ENCODE results near the gene SEMA3E. TPM values are rescaled to one million over a fixed set of nuclear protein-coding genes. Genes with fewer than 3 reads are reported as not detected.
"Not testable (repeated sequence)": the region's sequence is repeated elsewhere in the genome, so short reads cannot be mapped to it uniquely, and the experiment has no call there.

Gene SEMA3E
- total RNA-seq, 1 donor from 2014 or later = not detected

DNA sequence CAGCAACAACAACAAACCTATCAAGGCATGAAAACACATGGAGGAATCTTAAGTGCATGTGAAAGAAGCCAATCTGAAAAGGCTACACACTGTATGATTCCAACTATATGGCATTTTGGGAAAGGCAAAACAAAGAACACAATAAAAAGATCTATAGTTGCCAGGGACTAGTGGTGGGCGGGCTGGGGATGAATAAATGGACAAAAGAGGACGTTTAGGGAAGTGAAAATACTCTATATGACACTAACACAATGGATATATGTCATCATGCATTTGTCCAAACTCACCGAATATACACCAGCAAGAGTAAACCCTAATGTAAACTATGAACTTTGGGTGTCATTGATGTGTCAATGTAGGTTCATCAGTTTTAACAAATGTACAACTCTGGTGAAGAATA, 89.1 kb downstream of the SEMA3E start:
- no peak for DNase-seq (ENCODE audit: low read depth, low spot score)

DNA sequence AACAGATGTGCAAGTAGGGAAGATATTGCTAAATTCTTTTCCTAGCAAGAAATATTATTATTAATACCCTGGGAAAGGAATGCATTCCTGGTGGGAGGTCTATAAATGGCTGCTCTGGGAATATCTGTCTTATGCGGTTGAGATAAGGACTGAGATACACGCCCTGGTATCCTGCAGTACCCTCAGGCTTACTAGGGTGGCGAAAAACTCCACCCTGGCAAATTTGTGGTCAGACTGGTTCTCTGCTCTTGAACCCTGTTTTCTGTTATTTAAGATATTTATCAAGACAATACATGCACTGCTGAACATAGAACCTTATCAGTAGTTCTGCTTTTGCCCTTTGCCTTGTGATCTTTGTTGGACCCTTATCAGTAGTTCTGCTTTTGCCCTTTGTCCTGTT, 96.4 kb downstream of the SEMA3E start:
- not testable (repeated sequence) for DNase-seq (ENCODE audit: low read depth, low spot score)

DNA sequence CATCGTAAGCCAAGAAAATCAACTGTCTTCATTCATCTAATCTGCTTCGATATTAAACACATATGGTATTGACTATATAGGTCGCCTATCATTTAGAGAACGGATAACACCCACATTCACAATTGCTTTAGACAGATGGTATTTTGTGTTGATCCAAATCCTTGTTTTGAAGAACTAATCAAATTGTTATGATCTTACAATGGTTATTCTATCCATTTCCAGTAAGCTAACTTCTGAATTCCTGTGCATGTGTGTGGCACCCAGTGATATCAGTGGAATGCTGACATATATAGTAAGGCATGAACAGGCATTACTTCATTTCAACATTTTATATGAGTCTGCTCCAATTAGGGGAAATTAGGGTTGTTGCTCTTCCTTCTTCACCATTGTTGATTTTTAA, 98.8 kb downstream of the SEMA3E start:
- DNase-seq (ENCODE audit: low read depth, low spot score) = no peak

DNA sequence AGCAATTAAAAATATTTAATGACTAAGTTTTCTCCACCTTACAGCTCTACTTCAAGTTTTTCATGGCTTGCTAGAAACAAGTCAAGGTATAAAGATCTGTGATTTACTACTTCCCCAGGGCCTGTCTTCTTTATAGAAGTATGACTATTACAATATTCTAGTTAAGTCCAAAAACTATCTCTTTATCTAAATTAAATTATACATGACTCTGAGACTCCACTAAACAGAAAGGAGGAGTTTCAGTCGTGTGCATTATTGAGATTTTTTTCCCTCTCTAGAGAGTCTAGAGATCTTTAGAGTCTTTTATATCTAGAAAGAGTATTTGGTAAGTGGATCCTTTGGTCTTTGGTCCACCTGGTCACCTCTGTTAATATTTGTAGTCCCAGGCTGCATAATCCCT, 100.7 kb downstream of the SEMA3E start:
- DNase-seq (ENCODE audit: low read depth, low spot score) = no peak

DNA sequence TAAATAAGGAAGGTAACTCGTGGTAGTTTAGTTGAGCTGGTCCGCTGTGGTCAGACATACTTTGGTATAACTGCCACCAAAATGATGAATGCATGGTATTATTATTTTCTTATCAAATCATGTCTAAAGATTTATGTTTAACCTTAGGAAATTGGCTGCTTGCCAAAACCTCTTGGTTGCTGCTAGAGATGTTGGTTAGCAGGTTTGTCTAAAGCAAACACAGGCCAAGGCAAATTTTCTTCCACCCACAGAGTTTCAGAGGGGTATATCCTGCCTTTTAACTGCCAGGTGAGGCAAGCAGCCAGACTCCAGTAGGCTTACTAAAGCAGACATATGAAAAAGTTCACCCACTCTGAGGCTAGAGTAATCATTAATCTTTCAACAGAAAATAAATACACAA, 101.4 kb downstream of the SEMA3E start:
- no peak for DNase-seq (ENCODE audit: low read depth, low spot score)

DNA sequence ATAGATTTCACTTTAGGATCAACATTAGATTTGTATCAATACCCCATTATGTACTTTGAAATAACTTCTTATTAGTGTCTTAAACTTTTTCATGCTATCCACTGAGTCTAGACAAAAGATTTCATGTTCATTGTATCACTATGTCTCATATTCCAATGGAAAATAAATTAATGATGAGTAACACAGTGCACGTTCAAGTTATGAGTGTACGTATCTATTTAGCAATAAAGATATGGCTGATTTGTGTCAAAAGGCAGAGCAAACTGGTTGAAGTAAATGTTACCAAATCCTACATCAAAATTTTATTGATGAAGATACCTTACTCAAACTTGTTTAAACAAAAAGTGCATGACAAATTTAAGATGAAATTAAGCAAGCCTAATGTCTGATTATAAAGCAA, 102.4 kb downstream of the SEMA3E start:
- DNase-seq (ENCODE audit: low read depth, low spot score) = no peak

DNA sequence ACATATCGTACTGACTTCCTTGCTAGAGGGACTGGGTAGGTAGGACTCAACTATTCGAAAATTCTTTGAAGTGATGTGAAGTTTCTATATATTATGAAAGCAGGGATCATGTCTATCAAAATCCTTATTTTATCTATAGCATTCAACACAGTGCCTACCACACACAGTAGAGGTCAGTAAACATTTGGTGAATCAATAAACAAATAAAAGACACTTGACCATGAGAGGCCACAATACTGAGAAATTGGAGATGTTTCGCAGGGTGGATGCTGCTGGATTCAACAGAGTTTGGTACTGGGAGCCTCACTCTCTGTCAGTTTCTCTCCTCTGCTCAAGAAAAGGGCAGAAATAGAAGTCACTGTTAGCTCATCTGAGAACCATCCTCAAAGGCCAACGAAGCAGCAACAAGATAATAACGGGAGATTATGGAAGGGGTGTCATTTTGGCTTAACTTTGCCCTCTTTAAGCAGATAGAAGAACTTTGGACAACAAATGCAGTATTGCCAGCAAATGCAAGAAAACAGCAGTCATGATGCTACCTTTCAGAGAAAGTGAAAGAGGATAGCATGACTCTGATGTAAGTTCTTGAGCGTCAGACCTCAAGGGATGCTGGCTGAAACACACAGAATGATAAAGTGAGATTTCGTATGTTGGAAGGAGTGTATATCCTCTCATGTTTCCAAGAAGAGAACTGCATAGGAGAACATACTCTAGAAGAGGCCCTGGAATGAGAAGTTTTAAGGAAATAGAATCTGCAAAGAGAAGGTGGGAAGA, 107.6 kb downstream of the SEMA3E start:
- no peak for DNase-seq (ENCODE audit: low read depth, low spot score)

DNA sequence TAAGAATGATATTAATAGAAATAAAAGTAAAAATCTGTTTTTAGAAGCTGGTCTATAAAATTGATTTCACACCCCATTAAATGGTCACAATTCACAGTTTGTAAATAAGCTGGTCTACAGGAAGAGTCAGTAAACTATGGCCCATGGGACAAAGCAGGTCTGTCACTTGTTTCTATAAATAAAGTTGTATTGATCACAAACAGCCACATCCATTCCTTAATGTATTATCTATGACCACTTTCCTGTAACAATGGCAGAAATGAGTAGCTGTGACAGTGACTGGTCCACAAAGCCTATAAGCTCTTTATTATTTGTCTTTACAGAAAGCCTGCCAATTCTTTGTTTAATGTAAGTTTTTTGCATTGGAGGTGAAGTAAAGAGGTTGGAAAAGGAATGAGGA, 114.5 kb downstream of the SEMA3E start:
- DNase-seq (ENCODE audit: low read depth, low spot score) = no peak

DNA sequence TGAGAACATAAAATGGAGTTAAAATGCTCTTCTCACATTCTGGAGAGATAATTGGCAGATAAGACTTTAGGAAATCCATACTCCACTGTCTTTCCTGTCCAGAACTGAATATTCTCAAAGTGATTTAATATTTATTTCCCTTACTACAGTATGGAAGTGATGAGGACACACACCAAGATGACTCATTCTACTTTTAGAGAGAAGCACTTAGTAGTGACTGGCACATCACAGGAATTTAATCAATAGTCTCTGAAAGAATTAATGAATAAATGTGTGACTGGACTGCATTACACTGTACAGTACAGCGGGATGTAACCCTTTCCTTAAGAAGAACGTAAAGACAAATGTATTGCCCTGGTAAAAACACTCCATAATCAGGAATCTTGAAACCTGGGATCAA, 116.7 kb downstream of the SEMA3E start:
- DNase-seq (ENCODE audit: low read depth, low spot score) = no peak

DNA sequence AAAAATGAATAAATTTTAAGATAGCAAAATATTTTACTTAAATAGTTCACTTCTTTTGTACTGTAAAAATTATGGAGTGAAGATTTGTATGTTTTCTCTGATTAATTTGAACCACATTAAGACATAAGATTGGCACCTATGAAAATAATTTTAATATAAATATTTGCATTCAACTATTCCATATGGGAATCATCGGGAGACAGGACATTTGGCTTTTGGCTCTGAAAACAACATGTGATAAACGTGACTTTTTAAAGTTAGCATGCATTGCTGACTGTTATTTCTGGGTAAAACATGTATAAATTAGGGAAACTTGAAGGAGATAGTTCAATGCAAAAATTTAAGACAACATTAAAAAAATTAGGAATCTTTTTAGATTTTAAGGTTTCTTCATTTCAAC, 117.2 kb downstream of the SEMA3E start:
- no peak for DNase-seq (ENCODE audit: low read depth, low spot score)

DNA sequence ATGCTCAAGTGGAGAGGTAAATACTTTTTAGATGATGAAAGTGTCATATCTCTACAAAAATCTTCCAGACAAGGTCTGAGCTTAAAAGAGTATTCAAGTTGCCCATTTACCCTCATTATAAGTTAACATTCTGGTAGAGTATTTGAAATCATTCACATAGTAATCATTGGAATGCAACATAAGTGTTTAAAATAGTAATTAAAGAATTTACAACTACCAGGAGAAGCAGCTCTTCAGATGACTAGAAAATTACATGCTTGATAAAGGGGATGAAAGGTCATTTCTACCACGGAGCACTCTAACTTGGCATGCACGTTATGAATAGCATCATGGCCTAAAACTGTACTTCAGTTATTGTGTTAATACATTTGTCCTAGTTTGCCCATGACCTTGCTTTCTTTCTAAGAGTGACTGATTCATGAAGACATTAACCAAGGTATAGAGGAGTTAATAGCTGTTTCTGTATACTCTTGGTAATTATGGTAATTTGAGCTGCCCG, 120.0 kb downstream of the SEMA3E start:
- DNase-seq (ENCODE audit: low read depth, low spot score) = no peak

DNA sequence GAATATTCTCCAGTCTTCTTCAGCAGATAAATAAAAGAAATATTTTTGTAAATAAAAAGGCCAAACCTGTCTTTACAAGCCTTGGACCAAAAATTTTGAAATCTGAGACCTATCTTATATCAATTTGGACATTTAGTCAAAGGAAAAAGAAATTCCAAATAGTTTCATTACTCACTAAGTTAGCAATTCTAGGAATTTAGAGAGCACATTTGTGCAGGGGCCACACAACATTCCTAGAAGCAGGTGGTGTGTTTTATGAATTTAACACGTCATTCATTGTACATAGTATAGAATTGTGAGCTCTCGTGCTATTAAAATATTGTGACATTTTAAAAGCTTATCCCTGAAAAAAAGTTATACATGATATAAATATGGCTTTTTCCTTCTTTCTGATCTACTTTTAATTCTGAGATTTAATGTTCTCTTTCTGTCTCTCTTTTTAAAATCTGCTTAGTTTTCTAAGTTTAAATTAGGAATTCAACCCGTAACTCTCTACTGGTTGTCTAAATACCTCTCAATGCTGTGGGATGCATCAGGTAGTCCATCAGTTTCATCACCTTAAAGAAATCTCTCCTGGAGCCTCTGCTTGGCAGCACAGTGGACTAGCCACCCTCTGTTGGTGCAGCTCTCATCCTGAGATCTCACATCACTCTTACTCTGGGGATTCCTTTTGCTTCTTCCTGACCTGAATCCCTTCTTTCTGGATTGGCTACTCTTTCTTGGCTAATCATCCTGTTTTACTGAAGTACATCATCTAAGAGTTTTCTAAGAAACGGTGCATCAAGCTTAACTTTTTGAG, 124.5 kb downstream of the SEMA3E start:
- no peak for DNase-seq (ENCODE audit: low read depth, low spot score)

DNA sequence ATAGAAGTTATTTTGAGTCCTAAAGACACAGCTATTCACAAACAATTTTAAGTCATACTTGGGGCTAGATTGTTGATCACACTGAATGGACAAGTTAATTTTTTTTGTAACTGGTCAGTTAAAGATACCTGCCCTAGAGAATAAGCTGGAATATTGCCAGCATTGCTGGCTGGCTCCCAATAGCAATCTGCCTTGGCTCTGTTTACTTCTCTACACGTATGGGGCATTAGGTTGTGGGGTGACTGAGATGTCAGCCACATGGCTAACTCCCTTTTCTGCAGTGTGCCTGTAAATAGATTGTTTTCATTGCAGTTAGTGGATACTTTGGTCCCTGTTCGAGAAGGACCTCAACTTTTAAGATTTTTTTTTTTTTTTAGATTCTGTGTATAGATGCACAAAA, 128.2 kb downstream of the SEMA3E start:
- no peak for DNase-seq (ENCODE audit: low read depth, low spot score)

DNA sequence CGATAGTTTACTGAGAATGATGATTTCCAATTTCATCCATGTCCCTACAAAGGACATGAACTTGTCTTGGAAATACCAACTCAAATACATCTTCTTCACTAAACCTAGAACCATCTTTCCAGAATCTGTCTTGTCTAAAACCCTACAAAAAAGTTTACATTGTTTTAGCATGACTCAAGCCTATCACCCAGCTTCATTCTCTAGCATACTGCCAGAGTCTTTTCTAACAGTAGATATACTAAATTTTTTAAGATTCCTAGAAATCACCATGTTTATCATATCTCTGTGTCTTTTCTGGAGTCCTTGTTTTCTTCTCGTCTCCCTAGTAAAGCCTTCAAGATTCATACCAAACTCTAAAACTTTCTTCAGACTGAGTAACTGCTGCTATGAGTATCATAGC, 129.7 kb downstream of the SEMA3E start:
- no peak for DNase-seq (ENCODE audit: low read depth, low spot score)

DNA sequence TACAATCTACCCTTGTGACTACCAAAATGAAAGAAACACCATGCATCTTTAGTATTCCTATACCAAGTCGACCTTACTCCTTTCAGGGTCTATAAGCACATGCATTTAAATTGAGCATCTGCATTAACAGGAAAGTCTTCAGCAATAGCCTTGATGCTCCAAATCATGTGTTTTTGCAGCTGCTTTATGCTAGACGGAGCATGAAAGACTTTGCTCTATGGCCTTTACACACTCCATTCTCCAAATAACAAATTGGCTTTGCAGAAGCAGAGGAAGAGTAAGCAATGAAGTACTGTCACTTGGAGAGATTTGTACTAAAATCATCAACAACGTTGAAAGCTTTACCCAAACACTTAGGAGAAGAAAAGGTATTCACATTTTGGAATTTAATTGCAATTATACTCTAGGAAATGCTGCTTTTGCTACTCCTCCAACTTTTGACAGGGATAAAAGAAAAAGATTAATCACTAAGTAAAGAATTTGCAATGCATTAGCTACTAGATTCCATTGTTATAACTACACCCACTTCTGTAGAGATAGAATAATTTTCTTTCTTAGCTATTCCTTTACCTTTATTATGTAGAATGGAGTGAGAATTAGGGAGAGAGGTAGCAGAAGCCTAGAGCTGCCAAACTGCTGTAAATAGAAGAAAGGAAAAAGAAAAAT, 131.8 kb downstream of the SEMA3E start:
- DNase-seq (ENCODE audit: low read depth, low spot score) = no peak

DNA sequence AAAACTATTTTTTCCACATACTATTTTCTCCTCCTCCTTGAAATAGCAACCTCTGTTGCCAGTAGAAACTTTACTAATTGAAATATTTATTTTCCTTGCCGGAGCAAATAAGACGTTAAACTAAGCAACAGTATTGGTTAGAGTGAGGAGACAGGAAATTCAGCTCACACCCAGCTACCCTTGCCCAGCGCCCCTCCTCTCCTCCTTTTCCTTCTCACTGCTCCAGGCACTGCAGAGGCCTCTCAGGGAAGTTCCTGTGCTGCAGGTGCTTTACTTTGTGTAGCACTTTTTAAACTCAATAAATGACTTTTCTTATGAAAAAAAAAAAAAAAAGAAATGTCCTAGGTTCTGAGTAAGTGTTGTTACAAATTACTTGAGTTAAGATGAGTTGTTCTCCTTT, 134.0 kb downstream of the SEMA3E start:
- DNase-seq (ENCODE audit: low read depth, low spot score) = no peak

DNA sequence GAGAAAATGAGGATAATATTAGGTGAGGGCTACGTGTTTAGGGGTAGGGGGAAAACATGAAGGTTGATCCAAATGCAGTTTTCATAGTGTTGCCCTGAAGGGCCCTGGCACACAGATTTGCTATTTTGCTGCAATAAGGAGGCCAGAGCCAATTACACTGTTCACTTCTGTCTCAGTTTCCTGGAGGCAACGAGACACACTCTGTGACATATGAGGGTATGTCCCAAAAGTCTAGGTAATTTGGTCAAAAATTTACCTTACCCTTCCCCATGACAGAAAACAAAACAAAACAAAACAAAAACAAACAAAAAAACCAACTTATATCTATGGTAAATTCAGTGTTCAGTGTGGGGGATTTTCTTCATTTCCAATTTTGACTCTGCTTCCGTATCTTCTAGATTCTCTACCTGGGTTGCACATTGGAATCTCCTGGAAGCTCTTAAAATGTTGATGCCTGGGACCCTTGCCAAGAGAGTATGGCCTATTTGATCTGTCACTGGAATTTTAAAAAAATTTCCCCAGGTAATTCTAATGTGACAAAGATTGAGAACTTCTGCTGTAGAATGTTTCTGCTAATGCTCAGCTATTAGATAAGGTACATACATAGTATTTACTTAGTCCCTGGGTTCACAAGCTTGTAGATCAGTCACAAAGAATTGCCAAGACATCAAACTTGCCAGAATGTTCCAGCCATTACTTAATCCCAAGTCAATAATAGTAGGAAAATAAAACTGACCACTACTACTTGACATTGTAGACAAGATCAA, 139.5 kb downstream of the SEMA3E start:
- no peak for DNase-seq (ENCODE audit: low read depth, low spot score)

DNA sequence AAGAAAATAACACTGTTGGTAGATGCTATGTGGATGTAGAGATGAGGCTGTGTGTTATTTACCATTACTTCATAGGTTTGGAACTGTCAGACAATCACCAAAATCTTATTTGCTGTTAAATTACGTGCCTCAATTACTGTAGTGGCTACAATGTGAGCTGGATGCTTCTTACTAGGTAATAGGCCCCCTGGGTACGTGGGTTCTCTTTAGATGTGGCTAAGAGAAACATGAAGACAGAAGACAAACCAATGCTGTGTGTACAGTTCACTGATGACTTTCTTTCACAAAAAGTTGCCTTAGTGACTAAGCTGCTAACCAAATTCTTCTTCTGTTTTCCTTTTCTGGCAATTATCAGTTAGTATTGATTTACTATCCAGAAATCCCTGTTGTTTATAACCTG, 144.6 kb downstream of the SEMA3E start:
- DNase-seq (ENCODE audit: low read depth, low spot score) = no peak

DNA sequence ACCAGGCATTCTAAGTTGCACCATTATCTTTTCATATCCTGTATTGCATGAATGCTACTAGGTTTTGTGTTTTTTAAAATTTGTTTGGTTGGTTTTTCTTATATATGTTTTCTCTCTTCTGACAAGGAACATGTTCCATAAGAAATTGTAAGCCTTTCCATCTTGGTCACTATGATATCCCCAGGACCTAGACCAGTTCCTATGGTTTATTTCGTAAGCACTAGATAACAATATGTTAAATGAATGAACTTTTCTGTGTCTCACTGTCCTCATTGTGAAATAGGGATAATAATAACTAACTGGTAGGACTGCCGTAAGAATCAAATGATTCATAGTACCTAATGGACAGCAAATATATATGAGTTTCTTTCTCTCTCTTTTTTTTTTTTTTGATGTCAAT, 146.3 kb downstream of the SEMA3E start:
- no peak for DNase-seq (ENCODE audit: low read depth, low spot score)

DNA sequence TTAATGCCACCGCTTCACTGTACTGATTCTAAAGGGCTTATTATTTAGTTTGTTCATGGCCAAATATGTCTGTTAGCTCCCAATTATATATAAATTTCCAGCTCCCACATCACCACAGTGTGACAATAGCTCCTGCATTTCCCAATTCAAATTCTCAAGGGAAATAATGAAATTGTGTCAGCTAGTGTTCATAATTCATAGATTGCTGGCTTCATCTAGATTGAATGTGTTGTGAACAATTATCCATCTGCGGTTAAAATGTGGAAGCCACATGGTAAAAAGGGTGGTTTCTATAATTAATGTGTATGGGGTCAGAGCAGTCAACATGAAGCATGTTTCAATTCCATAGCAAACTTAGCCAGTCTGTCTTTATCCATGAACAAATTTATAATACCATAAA, 154.3 kb downstream of the SEMA3E start:
- no peak for DNase-seq (ENCODE audit: low read depth, low spot score)

DNA sequence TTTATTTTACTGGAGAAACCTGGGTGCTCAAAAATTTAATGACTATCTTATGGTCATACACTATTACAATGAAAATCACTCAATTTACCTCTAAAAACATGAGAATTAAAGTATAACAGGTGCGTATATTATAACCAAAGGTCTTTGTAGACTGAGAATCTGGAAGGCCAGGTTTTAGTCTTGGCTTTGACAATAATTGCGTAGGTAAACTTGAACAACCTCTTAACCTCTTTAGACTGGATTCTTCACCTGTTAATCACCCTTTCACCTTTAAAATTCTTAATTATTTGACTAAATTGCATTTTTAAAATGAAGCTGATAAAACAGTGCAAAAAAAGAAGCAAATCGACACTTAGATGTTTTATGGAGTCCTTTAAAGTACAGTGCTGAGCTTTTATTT, 156.1 kb downstream of the SEMA3E start:
- no peak for DNase-seq (ENCODE audit: low read depth, low spot score)

DNA sequence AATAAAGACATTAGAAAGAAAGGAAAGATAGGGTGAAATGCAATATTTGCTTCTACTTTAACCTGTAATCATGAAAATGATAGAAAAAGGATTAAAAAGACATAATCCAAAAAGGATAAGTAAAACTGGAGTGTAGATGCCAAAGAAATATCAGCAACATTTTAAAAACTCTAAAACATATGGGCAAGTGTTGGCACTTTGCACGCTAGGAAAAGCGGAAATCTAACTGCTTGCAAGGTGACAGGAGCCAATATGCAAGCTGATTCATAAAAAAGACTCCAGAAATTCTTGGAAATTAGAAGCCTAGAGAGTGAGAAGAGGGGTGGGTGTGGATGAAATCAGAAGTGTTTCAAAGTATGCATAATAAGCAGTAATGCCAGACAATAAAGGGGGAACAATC, 161.1 kb downstream of the SEMA3E start:
- DNase-seq (ENCODE audit: low read depth, low spot score) = no peak
